GM12873 (cell line): ENCODE results near the gene CHST11.

Experiments used
- CTCF ChIP-seq: IDR thresholded peaks from 2 replicates; pipeline ENCODE4 v1.5.1; 2012; ENCODE audit warnings: low read depth, mild to moderate bottlenecking, moderate library complexity, low read length, control low read depth; ENCODE audit not compliant: insufficient read depth; ENCODE audit errors: missing control alignments

The CHST11 gene

DNA sequence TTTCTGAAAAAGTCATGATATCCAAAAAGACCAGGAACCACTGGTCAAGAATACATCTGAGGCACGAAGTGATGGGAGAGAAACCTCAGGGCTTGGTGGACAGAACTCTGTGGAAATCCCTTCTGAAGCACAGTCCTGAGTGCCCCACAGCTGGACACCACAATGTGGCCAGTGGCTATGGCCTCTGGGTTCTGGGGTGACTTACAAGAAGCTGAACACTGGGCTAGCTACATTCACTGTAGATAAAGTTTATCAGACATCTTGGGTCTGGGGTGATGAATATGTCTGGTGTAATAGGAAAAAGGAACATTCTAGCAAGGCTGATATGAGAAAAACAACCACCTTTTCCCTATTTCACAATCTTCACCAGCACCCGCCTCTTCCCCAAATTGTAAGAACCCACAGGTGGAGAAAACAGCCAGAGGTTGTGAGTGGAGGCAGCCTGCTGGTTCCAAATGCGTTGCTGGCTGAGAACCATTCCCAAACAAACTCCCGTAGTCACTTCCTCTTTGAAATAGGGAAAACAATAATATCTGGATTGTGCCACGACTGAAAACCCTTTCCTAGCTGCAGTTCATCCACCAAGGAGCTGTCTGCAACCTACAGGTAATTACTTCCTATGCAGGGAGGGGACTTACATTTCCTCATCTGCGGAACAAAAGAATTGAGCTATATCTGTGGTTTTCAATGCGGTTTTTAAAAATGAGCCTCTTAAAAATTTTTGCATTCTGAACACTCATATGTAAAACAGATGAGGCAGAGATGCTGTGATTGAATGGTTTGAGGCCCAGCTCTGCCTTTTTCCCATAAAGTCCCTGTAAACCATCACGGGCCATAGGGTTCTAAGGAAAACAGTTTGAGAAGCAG is 307.7 kb downstream of the CHST11 start:
- no peak for TF ChIP-seq CTCF

DNA sequence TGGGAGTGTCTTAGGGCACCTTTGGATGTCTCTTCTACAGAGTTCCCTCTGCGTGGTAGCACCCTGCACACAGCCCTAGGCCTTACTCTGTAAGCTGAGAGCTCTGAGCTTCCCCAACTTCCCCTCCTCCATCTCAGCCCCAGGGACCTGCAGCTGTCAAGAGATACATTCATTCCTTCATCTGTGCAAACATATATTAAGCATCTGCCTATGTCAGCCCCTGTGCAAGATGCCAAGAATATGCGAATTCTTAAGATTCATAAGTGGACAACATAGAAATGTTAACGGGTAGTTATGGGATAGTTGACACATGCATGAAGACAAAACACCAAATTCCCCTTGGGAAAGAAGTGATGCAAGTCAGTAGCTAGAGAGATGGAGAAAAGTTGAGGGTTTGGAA is 310.5 kb downstream of the CHST11 start:
- no peak for TF ChIP-seq CTCF

DNA sequence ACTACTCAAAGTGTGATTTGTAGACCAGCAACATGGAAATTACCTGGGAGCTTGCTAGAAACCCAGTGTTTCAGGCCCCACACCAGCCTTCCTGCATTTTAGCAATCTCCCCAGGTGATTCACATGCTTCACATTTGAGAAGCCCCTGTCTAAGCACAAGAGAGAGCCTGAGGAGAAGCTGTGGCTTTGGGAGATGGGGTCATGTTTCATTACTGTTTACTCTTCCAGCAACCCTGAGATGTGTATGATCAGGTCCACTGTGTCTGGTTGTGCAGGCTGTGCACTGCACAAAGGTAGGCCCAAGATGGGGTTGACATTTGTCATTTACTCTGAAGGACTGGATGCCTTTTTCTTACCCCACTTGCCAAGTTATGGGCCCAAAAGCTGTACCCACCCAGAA is 311.3 kb downstream of the CHST11 start:
- no peak for TF ChIP-seq CTCF

- no peak for TF ChIP-seq CTCF
These were observed 312.4 kb downstream of the CHST11 start for GRCh38 chr12:104769144-104769561.

- TF ChIP-seq CTCF = no peak
These were observed 315.6 kb downstream of the CHST11 start for GRCh38 chr12:104772336-104772735.

GRCh38 chr12:104775731-104776231 is 319.0 kb downstream of the CHST11 start:
- no peak for TF ChIP-seq CTCF

DNA sequence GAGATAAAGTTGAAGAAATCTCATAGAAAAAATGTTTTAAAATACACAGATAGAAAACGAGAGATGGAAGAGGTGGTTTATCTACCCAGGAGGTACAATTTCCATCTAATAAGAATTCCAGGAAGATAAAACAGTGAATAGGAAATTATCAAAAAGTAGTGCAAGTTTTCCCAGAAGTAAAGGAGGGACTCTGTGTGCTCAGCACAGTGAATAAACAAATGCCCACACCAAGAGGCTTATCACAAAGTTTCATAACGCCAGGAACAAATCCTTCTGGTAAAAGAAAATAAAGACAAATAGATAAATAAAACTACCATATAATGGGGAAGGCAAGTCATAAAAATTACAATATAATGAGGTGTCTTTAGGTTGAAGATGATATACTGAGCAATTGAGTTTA is 322.4 kb downstream of the CHST11 start:
- TF ChIP-seq CTCF = no peak
